DND-41 (cell line): ENCODE results near the gene GOLGB1.

Source experiments
- ATAC-seq: fragments of 200-7000 bp; cut with Tn5 transposase; 3 replicates; pipeline ENCODE4 v1.9.1; 2021; ENCODE audit warnings: low read depth; ENCODE audit not compliant: insufficient read depth
- DNase-seq: peaks from one replicate; pipeline ENCODE4 v3.0.0-alpha.2; 2020
- H2AFZ ChIP-seq: 2 replicates; pipeline ENCODE4 v1.6.0; 2012; ENCODE audit warnings: low read depth, low read length
- H3K27ac ChIP-seq: 2 replicates; pipeline ENCODE4 v1.5.1; 2012; ENCODE audit warnings: low read length, inconsistent platforms
- H3K27me3 ChIP-seq: fragments of 200-600 bp; sonication (generic); 2 replicates; pipeline ENCODE4 v1.6.0; 2012; ENCODE audit warnings: low read length, mild to moderate bottlenecking, inconsistent platforms; ENCODE audit not compliant: insufficient read depth, poor library complexity
- H3K36me3 ChIP-seq: 2 replicates; pipeline ENCODE4 v1.5.1; 2012; ENCODE audit warnings: low read length, inconsistent platforms; ENCODE audit not compliant: insufficient read depth
- H3K4me1 ChIP-seq: 2 replicates; pipeline ENCODE4 v1.5.1; 2012; ENCODE audit warnings: mild to moderate bottlenecking, low read length; ENCODE audit not compliant: insufficient read depth
- H3K4me2 ChIP-seq: 2 replicates; pipeline ENCODE4 v1.6.0; 2012; ENCODE audit warnings: mild to moderate bottlenecking, moderate library complexity, low read length, inconsistent platforms; ENCODE audit not compliant: insufficient read depth
- H3K4me3 ChIP-seq, 2 experiments: fragments of 200-600 bp in 1 of 2; shearing (Covaris generic) in 1 of 2; 2 replicates each; pipeline ENCODE4 v1.5.1; 2012 to 2016; ENCODE audit warnings: inconsistent platforms in 2 of 2, low read length in 2 of 2, mild to moderate bottlenecking in 2 of 2, low read depth in 1 of 2, moderate library complexity in 1 of 2
- H3K79me2 ChIP-seq: 2 replicates; pipeline ENCODE4 v1.6.0; 2012; ENCODE audit warnings: low read length, inconsistent platforms; ENCODE audit not compliant: insufficient read depth
- H3K9ac ChIP-seq: 2 replicates; pipeline ENCODE4 v1.6.0; 2012; ENCODE audit warnings: low read depth, mild to moderate bottlenecking, inconsistent platforms, low read length, moderate library complexity
- H3K9me3 ChIP-seq: 2 replicates; pipeline ENCODE4 v1.5.1; 2012; ENCODE audit warnings: low read length, moderate library complexity, mild to moderate bottlenecking, inconsistent platforms; ENCODE audit not compliant: insufficient read depth, severe bottlenecking
- H4K20me1 ChIP-seq: 2 replicates; pipeline ENCODE4 v1.6.0; 2012; ENCODE audit warnings: low read length; ENCODE audit not compliant: insufficient read depth
- CTCF ChIP-seq: IDR thresholded peaks from 2 replicates; pipeline ENCODE4 v1.5.1; 2012; ENCODE audit warnings: borderline replicate concordance, low read length, moderate library complexity, mild to moderate bottlenecking; ENCODE audit not compliant: poor library complexity, severe bottlenecking; ENCODE audit errors: extremely low read depth
- EZH2 ChIP-seq: IDR thresholded peaks from 3 replicates; pipeline ENCODE4 v1.6.1; 2012; ENCODE audit warnings: borderline replicate concordance, low read depth, mild to moderate bottlenecking, moderate library complexity, low read length, inconsistent platforms; ENCODE audit not compliant: severe bottlenecking

GOLGB1 gene

GRCh38 chr3:121735047-121735696, 14.4 kb downstream of the GOLGB1 start:
- no peak overlapping the region for H3K4me3 ChIP-seq
- no peak overlapping the region for H2AFZ ChIP-seq
- no peaks in the 10 kb centered on the region for H3K36me3 ChIP-seq
- no peak overlapping the region for H3K9ac ChIP-seq
- no peaks in the 10 kb centered on the region for H3K27me3 ChIP-seq
- TF ChIP-seq CTCF (no peak), EZH2 (no peak)
- H3K4me1 ChIP-seq, result peaks cover 4% of the 10 kb centered on the region
- no peak overlapping the region for H3K4me2 ChIP-seq
- ATAC-seq (no peak), DNase-seq (no peak)
- no peak overlapping the region for H3K27ac ChIP-seq
- peaks cover 3% of the 10 kb centered on the region; the same call in 1 of the 2 replicates for H4K20me1 ChIP-seq
- H3K79me2 ChIP-seq, result peaks cover 44% of the 10 kb centered on the region
- no peaks in the 10 kb centered on the region for H3K9me3 ChIP-seq

GRCh38 chr3:121730940-121731687, 18.4 kb downstream of the GOLGB1 start:
- Histone ChIP-seq H4K20me1 (peaks cover 3% of the 10 kb centered on the region; the same call in 1 of the 2 replicates), H3K36me3 (peaks cover 15% of the 10 kb centered on the region; the same call in 1 of the 2 replicates), H3K9ac (no peak overlapping the region), H3K27me3 (no peaks in the 10 kb centered on the region), H3K4me2 (no peak overlapping the region), H3K4me1 (no peaks in the 10 kb centered on the region), H2AFZ (no peak overlapping the region), H3K27ac (no peak overlapping the region), H3K9me3 (no peaks in the 10 kb centered on the region), H3K4me3 (no peak overlapping the region), H3K79me2 (peaks cover 21% of the 10 kb centered on the region)
- DNase-seq, result no peak
- no peak for ATAC-seq
- TF ChIP-seq CTCF, result no peak
- TF ChIP-seq EZH2, result no peak

GRCh38 chr3:121724130-121724529, 25.4 kb downstream of the GOLGB1 start:
- H3K4me2 ChIP-seq, result no peak overlapping the region
- DNase-seq (no peak), ATAC-seq (no peak)

More at GRCh38 chr3:121724130-121724529, 25.4 kb downstream of the GOLGB1 start:
- Histone ChIP-seq H3K79me2 (no peaks in the 10 kb centered on the region), H3K4me3 (no peak overlapping the region), H3K9ac (no peak overlapping the region), H4K20me1 (no peaks in the 10 kb centered on the region), H3K27me3 (no peaks in the 10 kb centered on the region), H3K9me3 (no peaks in the 10 kb centered on the region), H2AFZ (no peak overlapping the region), H3K4me1 (no peaks in the 10 kb centered on the region), H3K36me3 (peaks cover 61% of the 10 kb centered on the region), H3K27ac (no peak overlapping the region)
- TF ChIP-seq CTCF, result no peak
- TF ChIP-seq EZH2, result no peak
